Hindlimb muscle (tissue), 1 donor: ENCODE measurements around the gene HSFY2. TPM values are rescaled to one million over a fixed set of nuclear protein-coding genes. Genes with fewer than 3 reads are reported as not detected.
"Not testable (repeated sequence)": the region's sequence is repeated elsewhere in the genome, so short reads cannot be mapped to it uniquely, and the experiment has no call there.

Experiments used
- DNase-seq: peaks from one replicate; pipeline ENCODE4 v3.0.0-alpha.2; 2013
- polyA plus RNA-seq: library from polyadenylated mRNA; unstranded; fragments of 120-200 nt; gene quantifications from one replicate; pipeline ENCODE4 v1.2.1, GENCODE V29; 2013; ENCODE audit not compliant: insufficient read length

HSFY2 gene
- polyA plus RNA-seq, result 0.28 TPM

GRCh38 chrY:18773635-18774034 is at the start of gene HSFY2:
Gene HSFY2 (minus strand): TSS chrY:18773735. CDS start chrY:18773618, 117 bp downstream.
- DNase-seq, result not testable (repeated sequence)

- DNase-seq, result not testable (repeated sequence)
Measured at GRCh38 chrY:18815751-18816150, 42.2 kb upstream of the HSFY2 start.

GRCh38 chrY:18788757-18789406 is 15.3 kb upstream of the HSFY2 start:
- DNase-seq, result not testable (repeated sequence)

GRCh38 chrY:18754077-18754476 is 19.5 kb downstream of the HSFY2 start:
- DNase-seq, result not testable (repeated sequence)

- not testable (repeated sequence) for DNase-seq
Measured at GRCh38 chrY:18753133-18753815, 20.3 kb downstream of the HSFY2 start.

GRCh38 chrY:18723714-18724113 is 49.8 kb downstream of the HSFY2 start:
- DNase-seq, result not testable (repeated sequence)

Other genes with a start within 250 kb of the HSFY2 start
- gene HSFY1, start 227.0 kb downstream of the HSFY2 start, polyA plus RNA-seq, result not detected